Left lung (tissue), 10 donors: Measurements from ENCODE around the gene FAU. TPM values are rescaled to one million over a fixed set of nuclear protein-coding genes. Genes with fewer than 3 reads are reported as not detected.
A peak's percentile ranks its signal among the peaks of the same experiment; 100 is the strongest.

ENCODE experiments used
- ATAC-seq: fragments of 200-7000 bp; cut with Tn5 transposase; one replicate; pipeline ENCODE4 v1.9.1; 2020; ENCODE audit warnings: moderate library complexity
- DNase-seq, 4 donors: peaks; one replicate each; pipeline ENCODE4 v3.0.0-alpha.2; 2013 to 2020
- H3K27ac ChIP-seq, 2 donors: fragments of 200-600 bp; sonication (generic) in 1 of 2; one replicate each; pipeline versions ENCODE4 v1.5.0 to v1.8.0; 2020 to 2021
- H3K27me3 ChIP-seq, 2 donors: fragments of 200-600 bp; sonication (generic) in 1 of 2; one replicate each; pipeline versions ENCODE4 v1.5.0 to v1.8.0; 2020 to 2021
- H3K36me3 ChIP-seq, 2 donors: fragments of 200-600 bp; sonication (generic) in 1 of 2; one replicate each; pipeline versions ENCODE4 v1.5.0 to v1.8.0; 2020 to 2021
- H3K4me1 ChIP-seq, 2 donors: fragments of 200-600 bp; one replicate each; pipeline ENCODE4 v1.8.0; 2021
- H3K4me3 ChIP-seq, 2 donors: fragments of 200-600 bp; sonication (generic) in 1 of 2; one replicate each; pipeline versions ENCODE4 v1.5.0 to v1.8.0; 2020 to 2021; ENCODE audit warnings: mild to moderate bottlenecking in 1 of 2
- H3K9me3 ChIP-seq, 2 donors: fragments of 200-600 bp; sonication (generic) in 1 of 2; one replicate each; pipeline versions ENCODE4 v1.5.0 to v1.8.0; 2020 to 2021
- intact Hi-C, 2 donors: fragments of 100-400 bp; cut with DNase I; formaldehyde crosslinking; loops; one replicate each; pipeline versions ENCODE4 v1.11.2 to v1.14.2; 2022
- polyA plus RNA-seq, 6 donors: library from polyadenylated mRNA; unstranded; fragments of 120-200 nt; gene quantifications; one replicate each; pipeline ENCODE4 v1.2.1, GENCODE V29; 2013; ENCODE audit not compliant: insufficient read length in 6 of 6
- total RNA-seq, 2 donors: library from RNA; stranded (reverse); fragmentation: NEBNext Ultra II Directional; extraction: Animal tissue kit (Norgen Biotek cat#: 25700); gene quantifications; one replicate each; pipeline ENCODE4 v1.2.1, GENCODE V29; 2021
- TF ChIP-seq, protein P1 (sequence below), 2 donors: fragments of 200-600 bp; sonication (generic) in 1 of 2; IDR thresholded peaks; one replicate each; pipeline versions ENCODE4 v1.5.0 to v1.8.0; 2021; ENCODE audit warnings: antibody characterized with exemption in 2 of 2
- donor health status: DM: no; HTN: yes; CAD: no.
- donor health status: DM: no; HTN: no; CAD: no.

Gene FAU
- total and polyA plus RNA-seq, 8 donors = 621 to 1,036 (median 818) TPM

DNA sequence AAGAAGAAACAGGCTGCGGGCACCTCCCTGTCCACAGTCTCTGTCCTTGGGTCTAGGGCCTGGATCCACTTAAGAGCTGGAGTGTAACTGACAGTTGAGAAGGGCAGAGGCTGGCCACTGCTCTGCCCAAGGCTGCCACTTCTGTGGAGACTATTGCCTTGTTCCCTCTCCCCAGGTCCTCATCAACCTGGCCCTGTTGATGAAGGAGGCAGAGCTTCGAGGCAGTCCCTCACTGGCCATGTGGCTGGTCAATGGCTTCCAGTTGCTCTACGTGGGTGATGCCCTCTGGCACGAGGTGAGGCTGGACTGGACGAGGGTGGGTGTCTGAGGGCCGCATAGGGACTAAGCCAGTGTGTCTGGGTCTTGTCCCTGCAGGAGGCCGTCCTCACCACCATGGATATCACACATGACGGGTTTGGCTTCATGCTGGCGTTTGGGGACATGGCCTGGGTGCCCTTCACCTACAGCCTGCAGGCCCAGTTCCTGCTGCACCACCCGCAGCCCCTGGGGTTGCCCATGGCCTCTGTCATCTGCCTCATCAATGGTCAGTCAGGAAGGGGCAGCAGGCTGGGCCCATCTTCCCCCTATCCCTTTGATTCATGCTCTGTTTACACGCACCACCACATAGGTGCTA lies 7.3 kb downstream of the FAU start:
- Histone ChIP-seq H3K36me3 (peaks cover 0 to 32% of the 10 kb centered on the region in 2 donors), H3K9me3 (no peaks in the 10 kb centered on the region), H3K27me3 (peaks cover 0 to 15% of the 10 kb centered on the region in 2 donors), H3K4me3 (no peak overlapping the region), H3K27ac (no peak overlapping the region), H3K4me1 (peaks cover 25 to 65% of the 10 kb centered on the region in 2 donors)
- intact Hi-C loops = no loop called here
- TF ChIP-seq, protein P1, sequence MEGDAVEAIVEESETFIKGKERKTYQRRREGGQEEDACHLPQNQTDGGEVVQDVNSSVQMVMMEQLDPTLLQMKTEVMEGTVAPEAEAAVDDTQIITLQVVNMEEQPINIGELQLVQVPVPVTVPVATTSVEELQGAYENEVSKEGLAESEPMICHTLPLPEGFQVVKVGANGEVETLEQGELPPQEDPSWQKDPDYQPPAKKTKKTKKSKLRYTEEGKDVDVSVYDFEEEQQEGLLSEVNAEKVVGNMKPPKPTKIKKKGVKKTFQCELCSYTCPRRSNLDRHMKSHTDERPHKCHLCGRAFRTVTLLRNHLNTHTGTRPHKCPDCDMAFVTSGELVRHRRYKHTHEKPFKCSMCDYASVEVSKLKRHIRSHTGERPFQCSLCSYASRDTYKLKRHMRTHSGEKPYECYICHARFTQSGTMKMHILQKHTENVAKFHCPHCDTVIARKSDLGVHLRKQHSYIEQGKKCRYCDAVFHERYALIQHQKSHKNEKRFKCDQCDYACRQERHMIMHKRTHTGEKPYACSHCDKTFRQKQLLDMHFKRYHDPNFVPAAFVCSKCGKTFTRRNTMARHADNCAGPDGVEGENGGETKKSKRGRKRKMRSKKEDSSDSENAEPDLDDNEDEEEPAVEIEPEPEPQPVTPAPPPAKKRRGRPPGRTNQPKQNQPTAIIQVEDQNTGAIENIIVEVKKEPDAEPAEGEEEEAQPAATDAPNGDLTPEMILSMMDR (IDR thresholded peaks at IDR 0.05) = no peak
- ATAC-seq (no peak), DNase-seq (no peak)

DNA sequence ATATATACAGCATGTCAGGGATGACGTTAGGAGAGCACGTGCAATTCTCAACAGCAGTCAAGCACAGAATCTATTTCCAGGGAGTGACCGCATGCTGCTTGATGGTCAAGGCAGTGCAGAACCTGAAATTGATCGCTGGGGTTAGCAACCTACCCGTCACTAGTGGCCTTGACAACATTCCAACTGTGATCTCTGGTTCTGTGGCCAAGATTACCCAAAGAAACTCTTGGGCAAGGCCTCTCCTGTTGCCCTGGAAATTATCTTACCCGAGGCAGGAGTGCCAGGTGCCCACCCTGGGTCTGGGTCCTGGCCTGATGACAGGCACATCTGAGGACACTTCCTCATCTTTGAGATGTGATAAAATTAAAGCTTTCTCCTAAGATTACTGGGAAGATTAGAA lies 8.1 kb downstream of the FAU start:
- peaks cover 0 to 32% of the 10 kb centered on the region in 2 donors for H3K36me3 ChIP-seq
- no peaks in the 10 kb centered on the region for H3K9me3 ChIP-seq
- H3K4me3 ChIP-seq = no peak overlapping the region
- H3K4me1 ChIP-seq = peaks cover 25 to 61% of the 10 kb centered on the region in 2 donors
- no peak overlapping the region for H3K27ac ChIP-seq
- TF ChIP-seq, protein P1 (IDR thresholded peaks at IDR 0.05) = no peak
- intact Hi-C loops = no loop called here
- DNase-seq (no peak), ATAC-seq (no peak)
- peaks cover 0 to 15% of the 10 kb centered on the region in 2 donors for H3K27me3 ChIP-seq

- DNase-seq (no peak), ATAC-seq (no peak)
- no peak overlapping the region for H3K27ac ChIP-seq
- H3K4me1 ChIP-seq = peaks cover 25 to 59% of the 10 kb centered on the region in 2 donors
- H3K4me3 ChIP-seq = peak overlapping the region; percentile 44 to 54
- no peaks in the 10 kb centered on the region for H3K9me3 ChIP-seq
- H3K27me3 ChIP-seq = peaks cover 0 to 15% of the 10 kb centered on the region in 2 donors
- TF ChIP-seq, protein P1 (IDR thresholded peaks at IDR 0.05) = no peak
- intact Hi-C loops = no loop called here
- H3K36me3 ChIP-seq = peaks cover 0 to 32% of the 10 kb centered on the region in 2 donors
These were observed 8.6 kb downstream of the FAU start for GRCh38 chr11:65113361-65113756.

GRCh38 chr11:65112546-65113360 lies 9.2 kb downstream of the FAU start:
- H3K9me3 ChIP-seq = no peaks in the 10 kb centered on the region
- H3K27ac ChIP-seq = peak overlapping the region in 1 of 2 donors; percentile 24
- DNase-seq (peak in 1 of 4 donors; percentile 92), ATAC-seq (peak; percentile 68)
- H3K4me3 ChIP-seq = peak overlapping the region; percentile 44 to 54
- H3K36me3 ChIP-seq = peaks cover 0 to 32% of the 10 kb centered on the region in 2 donors
- intact Hi-C loops = no loop called here
- TF ChIP-seq, protein P1 (IDR thresholded peaks at IDR 0.05) = peak; percentile 68 to 89
- peaks cover 0 to 15% of the 10 kb centered on the region in 2 donors for H3K27me3 ChIP-seq
- H3K4me1 ChIP-seq = peaks cover 25 to 53% of the 10 kb centered on the region in 2 donors
